Left colon (tissue), 2 donors: Measurements from ENCODE around the gene DOC2A. TPM values are rescaled to one million over a fixed set of nuclear protein-coding genes. Genes with fewer than 3 reads are reported as not detected.

ENCODE experiments used
- ATAC-seq: fragments of 200-7000 bp; cut with Tn5 transposase; one replicate; pipeline ENCODE4 v1.9.1; 2020; ENCODE audit warnings: mild to moderate bottlenecking, moderate library complexity
- DNase-seq, 2 donors: peaks; one replicate each; pipeline ENCODE4 v3.0.0-alpha.2; 2020
- intact Hi-C, 2 donors: fragments of 100-400 bp; cut with DNase I in 1 of 2; cut with micrococcal nuclease in 1 of 2; formaldehyde crosslinking; loops; one replicate each; pipeline versions ENCODE4 v1.11.2 to v1.14.0; 2022; cut with DNase I, micrococcal nuclease
- total RNA-seq, 2 donors: library from RNA; stranded (reverse); fragmentation: NEBNext Ultra II Directional; extraction: Animal tissue kit (Norgen Biotek cat#: 25700); gene quantifications; one replicate each; pipeline ENCODE4 v1.2.1, GENCODE V29; 2021
- donor health status: DM: no; HTN: no; CAD: no.
- donor health status: DM: yes; HTN: yes; CAD: no.

DOC2A gene
- total RNA-seq, 2 donors from 2014 or later: 7.5 to 9.2 TPM

- intact Hi-C loops: no loop called here
- peak; percentile 77 for ATAC-seq
- DNase-seq: peak; percentile 78 to 87
Measured at GRCh38 chr16:29994600-29995323, 16.1 kb downstream of the DOC2A start.

- ATAC-seq: no peak
- intact Hi-C loops: no loop called here
- DNase-seq: no peak
Measured at GRCh38 chr16:29993903-29994599, 16.8 kb downstream of the DOC2A start.

GRCh38 chr16:29993191-29993902 is 17.5 kb downstream of the DOC2A start:
- ATAC-seq: no peak
- DNase-seq: peak in 1 of 2 donors; percentile 20
- intact Hi-C loops: no loop called here

- no peak for ATAC-seq
- DNase-seq: no peak
- intact Hi-C loops: no loop called here
Measured at GRCh38 chr16:29992344-29992967, 18.4 kb downstream of the DOC2A start.

GRCh38 chr16:29991571-29991904 is 19.3 kb downstream of the DOC2A start:
- no peak for ATAC-seq
- intact Hi-C loops: no loop called here
- no peak for DNase-seq

GRCh38 chr16:29990883-29991570 is 19.8 kb downstream of the DOC2A start:
- ATAC-seq (no peak), DNase-seq (no peak)
- intact Hi-C loops: no loop called here

GRCh38 chr16:29990034-29990433 is 20.8 kb downstream of the DOC2A start:
- DNase-seq: no peak
- intact Hi-C loops: no loop called here
- peak; percentile 72 for ATAC-seq

- DNase-seq: peak in 1 of 2 donors; percentile 40
- intact Hi-C loops: no loop called here
- peak; percentile 76 for ATAC-seq
Measured at GRCh38 chr16:29989111-29989858, 21.5 kb downstream of the DOC2A start.

- intact Hi-C loops: no loop called here
- DNase-seq: no peak
- ATAC-seq: no peak
Measured at GRCh38 chr16:29988346-29989075, 22.3 kb downstream of the DOC2A start.

GRCh38 chr16:29987371-29988085 is 23.3 kb downstream of the DOC2A start:
- no peak for ATAC-seq
- no peak for DNase-seq
- intact Hi-C loops: no loop called here

- no peak for DNase-seq
- no peak for ATAC-seq
- intact Hi-C loops: no loop called here
Measured at GRCh38 chr16:29986931-29987330, 23.9 kb downstream of the DOC2A start.

GRCh38 chr16:29986231-29986630 is 24.6 kb downstream of the DOC2A start:
- DNase-seq (no peak), ATAC-seq (no peak)

GRCh38 chr16:29985271-29985811 is 25.5 kb downstream of the DOC2A start:
- DNase-seq (no peak), ATAC-seq (no peak)
- intact Hi-C loops: no loop called here

More at GRCh38 chr16:29986231-29986630, 24.6 kb downstream of the DOC2A start:
- intact Hi-C loops: no loop called here

GRCh38 chr16:29984764-29985147 is 26.1 kb downstream of the DOC2A start:
- intact Hi-C loops: no loop called here
- ATAC-seq: no peak
- no peak for DNase-seq

- DNase-seq (no peak), ATAC-seq (no peak)
- intact Hi-C loops: no loop called here
Measured at GRCh38 chr16:29984137-29984763, 26.6 kb downstream of the DOC2A start.

GRCh38 chr16:29983420-29984136 is 27.2 kb downstream of the DOC2A start:
- intact Hi-C loops: no loop called here
- ATAC-seq: no peak

More at GRCh38 chr16:29983420-29984136, 27.2 kb downstream of the DOC2A start:
- DNase-seq: no peak
